SK-N-SH (cell line): ENCODE data around the gene COX4I2. TPM values are rescaled to one million over a fixed set of nuclear protein-coding genes. Genes with fewer than 3 reads are reported as not detected.
A peak's percentile ranks its signal among the peaks of the same experiment; 100 is the strongest.

ENCODE experiments used
- CTCF ChIA-PET: fragments of 300-600, 350-600 bp; formaldehyde crosslinking; extraction: SDS; loops from one replicate; lab custom pipeline; 2021; lab: Yijun Ruan, JAX
- POLR2A ChIA-PET: fragments of 350-600 bp; sonication (Branson Sonifier 250); formaldehyde crosslinking; extraction: SDS; loops from one replicate; lab custom pipeline; 2020; ENCODE audit warnings: antibody characterized with exemption, inconsistent platforms; lab: Yijun Ruan, JAX
- DNase-seq: peaks from one replicate; pipeline ENCODE4 v3.0.0; 2012
- H2AFZ ChIP-seq: fragments of 200-600 bp; sonication (generic); 2 replicates; pipeline ENCODE4 v1.8.1; 2016; ENCODE audit warnings: antibody characterized with exemption, mild to moderate bottlenecking, low read depth
- H3F3A ChIP-seq: fragments of 200-600 bp; sonication (generic); replicated peaks from 2 replicates; pipeline ENCODE3; 2016; ENCODE audit warnings: antibody characterized with exemption, mild to moderate bottlenecking; ENCODE audit not compliant: insufficient read depth
- H3K27ac ChIP-seq, 2 experiments: fragments of 200-500 bp in 1 of 2; fragments of 200-600 bp in 1 of 2; sonication (Bioruptor generic) in 1 of 2; sonication (generic), shearing (Covaris generic) in 1 of 2; 2 replicates each; pipeline versions ENCODE4 v1.5.1 to v1.6.1; 2014 to 2016; ENCODE audit warnings: low read depth in 2 of 2, inconsistent platforms in 1 of 2, low read length in 1 of 2, mild to moderate bottlenecking in 1 of 2, mixed read lengths in 1 of 2
- H3K27me3 ChIP-seq: fragments of 200-600 bp; sonication (generic), shearing (Covaris generic); 2 replicates; pipeline ENCODE4 v1.6.1; 2016; ENCODE audit warnings: mixed run types; ENCODE audit not compliant: insufficient read depth
- H3K36me3 ChIP-seq, 2 experiments: fragments of 200-500 bp in 1 of 2; fragments of 200-600 bp in 1 of 2; sonication (Bioruptor generic) in 1 of 2; sonication (generic) in 1 of 2; replicated peaks in 1 of 2; 2 replicates each; pipeline versions ENCODE3 to v1.5.1; 2014 to 2016; ENCODE audit warnings: low read length in 1 of 2, mild to moderate bottlenecking in 1 of 2; ENCODE audit not compliant: insufficient read depth in 2 of 2, control insufficient read depth in 1 of 2
- H3K4me1 ChIP-seq, 2 experiments: fragments of 200-500 bp in 1 of 2; fragments of 200-600 bp in 1 of 2; sonication (Bioruptor generic) in 1 of 2; sonication (generic), shearing (Covaris generic) in 1 of 2; 2 replicates each; pipeline versions ENCODE4 v1.5.1 to v1.6.1; 2014 to 2016; ENCODE audit warnings: low read depth in 1 of 2, low read length in 1 of 2, mixed run types in 1 of 2; ENCODE audit not compliant: insufficient read depth in 2 of 2, control insufficient read depth in 1 of 2
- H3K4me2 ChIP-seq: fragments of 200-600 bp; sonication (generic), shearing (Covaris generic); 2 replicates; pipeline ENCODE4 v1.6.1; 2017; ENCODE audit warnings: mixed run types
- H3K4me3 ChIP-seq, 2 experiments: fragments of 200-500 bp in 1 of 2; fragments of 200-600 bp in 1 of 2; sonication (Bioruptor generic) in 1 of 2; sonication (generic), shearing (Covaris generic) in 1 of 2; 2 replicates each; pipeline versions ENCODE4 v1.5.1 to v1.8.1; 2014 to 2016; ENCODE audit warnings: low read depth in 2 of 2, inconsistent platforms in 1 of 2, low read length in 1 of 2, mild to moderate bottlenecking in 1 of 2, mixed read lengths in 1 of 2, moderate library complexity in 1 of 2
- H3K79me2 ChIP-seq: fragments of 200-600 bp; sonication (generic); 2 replicates; pipeline ENCODE4 v1.8.1; 2017; ENCODE audit warnings: mild to moderate bottlenecking; ENCODE audit not compliant: insufficient read depth
- H3K9ac ChIP-seq: fragments of 200-600 bp; sonication (generic); 2 replicates; pipeline ENCODE4 v1.6.1; 2017; ENCODE audit warnings: mixed run types
- H3K9me2 ChIP-seq: fragments of 200-600 bp; sonication (generic); 2 replicates; pipeline ENCODE4 v1.6.1; 2017; ENCODE audit warnings: mixed run types
- H3K9me3 ChIP-seq: fragments of 200-600 bp; sonication (generic); 2 replicates; pipeline ENCODE4 v1.6.1; 2017; ENCODE audit warnings: mixed run types, mild to moderate bottlenecking, moderate library complexity
- H4K20me1 ChIP-seq: fragments of 200-600 bp; sonication (generic); 2 replicates; pipeline ENCODE4 v1.6.1; 2017; ENCODE audit warnings: mild to moderate bottlenecking, mixed run types; ENCODE audit not compliant: insufficient read depth
- GABPA ChIP-seq: IDR thresholded peaks from 2 replicates; pipeline ENCODE4 v1.4.0; 2012; ENCODE audit warnings: low read depth, mild to moderate bottlenecking
- GATA2 ChIP-seq: sonication (generic); formaldehyde crosslinking; IDR thresholded peaks from 2 replicates; pipeline ENCODE4 v1.5.0; 2020; ENCODE audit warnings: mild to moderate bottlenecking, missing genetic modification reagents
- JUND ChIP-seq: IDR thresholded peaks from 2 replicates; pipeline ENCODE4 v1.4.0; 2012
- NFIC ChIP-seq: IDR thresholded peaks from 2 replicates; pipeline ENCODE4 v1.4.0; 2012; ENCODE audit warnings: borderline replicate concordance
- RCOR1 ChIP-seq: fragments of 150-350 bp; IDR thresholded peaks from 2 replicates; pipeline ENCODE4 v1.6.1; 2017; ENCODE audit warnings: antibody characterized with exemption, low read length
- WGBS: methylation state at CpG from one replicate; pipeline ENCODE4 v1.1.6; 2017; ENCODE audit warnings: low lambda C conversion rate; 5-methylcytosine and 5-hydroxymethylcytosine counted together
- polyA plus RNA-seq, 3 experiments: library from polyadenylated mRNA; depleted of rRNA; stranded (reverse); fragments of >200 nt; gene quantifications; 2 replicates each; pipeline ENCODE4 v1.2.3, GENCODE V29; 2012
- TF ChIP-seq, protein P1 (sequence below): IDR thresholded peaks from 2 replicates; pipeline ENCODE4 v1.4.0; 2012; ENCODE audit warnings: low read depth
- TF ChIP-seq, protein P2 (sequence below): IDR thresholded peaks from 2 replicates; pipeline ENCODE4 v1.4.0; 2012; ENCODE audit warnings: low read depth, borderline replicate concordance
- TF ChIP-seq, protein P3 (sequence below): IDR thresholded peaks from 2 replicates; pipeline ENCODE4 v1.6.1; 2012; ENCODE audit warnings: mild to moderate bottlenecking, low read depth, low read length, moderate library complexity

Gene COX4I2
- polyA plus RNA-seq, 1 of the 3 experiments (the other 2 are of a cell fraction), result 0.21 TPM

DNA sequence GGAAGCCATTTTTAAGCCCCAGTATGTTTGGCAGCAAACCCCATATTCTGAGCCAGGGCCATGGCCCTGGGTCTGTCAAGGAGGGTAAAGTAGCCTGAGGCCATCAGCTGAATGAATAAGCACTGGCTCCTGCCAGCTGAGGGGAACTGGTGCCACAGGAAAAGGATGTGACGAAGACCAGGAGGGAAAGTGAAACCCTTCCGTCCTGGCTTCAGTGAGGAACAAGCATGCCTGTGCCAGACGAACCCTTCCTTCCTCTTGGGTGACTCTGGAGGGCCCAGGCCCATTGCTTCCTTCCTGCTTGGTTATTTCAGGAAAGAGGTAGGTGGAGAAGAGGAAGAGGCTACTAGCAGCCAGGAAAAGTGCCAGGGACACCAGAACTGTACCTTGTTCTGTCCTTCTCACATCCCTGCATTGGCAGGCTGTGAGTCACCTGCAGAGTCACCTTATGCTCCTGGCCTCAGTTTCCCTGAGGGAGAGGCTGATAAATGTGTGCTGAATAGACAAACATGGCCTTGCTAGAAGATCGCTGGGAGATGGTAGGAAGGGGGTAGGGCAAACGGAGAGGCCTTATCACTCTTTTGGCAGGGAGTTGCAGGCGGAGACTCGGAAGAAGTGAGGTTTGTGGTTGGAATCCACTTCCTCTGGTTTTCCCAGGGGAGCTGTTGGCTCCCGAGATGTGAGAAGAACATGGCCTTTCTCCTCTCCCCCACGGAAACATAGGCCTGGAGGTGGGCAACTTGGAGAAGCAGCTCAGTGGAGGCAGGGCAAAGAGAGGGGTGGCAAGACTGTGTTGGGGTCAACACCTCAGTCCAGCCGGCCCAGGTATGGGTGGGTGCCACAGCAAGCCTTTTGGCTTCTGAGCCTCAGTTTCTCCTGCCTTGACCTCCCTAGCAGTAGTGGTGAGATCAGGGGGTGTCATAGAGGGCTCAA lies 37.4 kb downstream of the COX4I2 start:
- Histone ChIP-seq H3K9me3 (no peaks in the 10 kb centered on the region), H3K9ac (0 out of 2 replicates have a peak overlapping the region, but pooled peaks have one; percentile 9), H4K20me1 (no peaks in the 10 kb centered on the region; the same call in 1 of the 2 replicates), H3K4me2 (peak overlapping the region; percentile 48; the same call in 1 of the 2 replicates), H3K4me3 (no peak overlapping the region), H3K9me2 (no peaks in the 10 kb centered on the region), H3K79me2 (peaks cover 98% of the 10 kb centered on the region), H2AFZ (no peak overlapping the region), H3K27ac (peak overlapping the region; percentile 25 to 78; a peak in 3 of 4 replicates), H3K4me1 (peaks cover 52 to 56% of the 10 kb centered on the region in 2 experiments; a peak in 3 of 4 replicates), H3K36me3 (peaks cover 7 to 39% of the 10 kb centered on the region in 2 experiments), H3F3A (peaks cover 11% of the 10 kb centered on the region), H3K27me3 (no peaks in the 10 kb centered on the region)
- POLR2A ChIA-PET, result no interaction called here
- 66% methylated on average over 9 of the region's 10 CpGs for WGBS
- CTCF ChIA-PET, result interaction anchor here (1.3 to 4.5 kb wide), 4 partner anchors 10 to 62 kb away, joined by 3 to 19 read pairs (median 12); no protein-coding TSS in a partner anchor
- TF ChIP-seq NFIC (no peak), JUND (no peak), RCOR1 (no peak), GATA2 (no peak), GABPA (peak; percentile 69)
- TF ChIP-seq, protein P1, sequence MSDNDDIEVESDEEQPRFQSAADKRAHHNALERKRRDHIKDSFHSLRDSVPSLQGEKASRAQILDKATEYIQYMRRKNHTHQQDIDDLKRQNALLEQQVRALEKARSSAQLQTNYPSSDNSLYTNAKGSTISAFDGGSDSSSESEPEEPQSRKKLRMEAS, result peak; percentile 50; the same call in 1 of the 2 replicates
- TF ChIP-seq, protein P2, sequence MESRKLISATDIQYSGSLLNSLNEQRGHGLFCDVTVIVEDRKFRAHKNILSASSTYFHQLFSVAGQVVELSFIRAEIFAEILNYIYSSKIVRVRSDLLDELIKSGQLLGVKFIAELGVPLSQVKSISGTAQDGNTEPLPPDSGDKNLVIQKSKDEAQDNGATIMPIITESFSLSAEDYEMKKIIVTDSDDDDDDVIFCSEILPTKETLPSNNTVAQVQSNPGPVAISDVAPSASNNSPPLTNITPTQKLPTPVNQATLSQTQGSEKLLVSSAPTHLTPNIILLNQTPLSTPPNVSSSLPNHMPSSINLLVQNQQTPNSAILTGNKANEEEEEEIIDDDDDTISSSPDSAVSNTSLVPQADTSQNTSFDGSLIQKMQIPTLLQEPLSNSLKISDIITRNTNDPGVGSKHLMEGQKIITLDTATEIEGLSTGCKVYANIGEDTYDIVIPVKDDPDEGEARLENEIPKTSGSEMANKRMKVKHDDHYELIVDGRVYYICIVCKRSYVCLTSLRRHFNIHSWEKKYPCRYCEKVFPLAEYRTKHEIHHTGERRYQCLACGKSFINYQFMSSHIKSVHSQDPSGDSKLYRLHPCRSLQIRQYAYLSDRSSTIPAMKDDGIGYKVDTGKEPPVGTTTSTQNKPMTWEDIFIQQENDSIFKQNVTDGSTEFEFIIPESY, result no peak
- TF ChIP-seq, protein P3, sequence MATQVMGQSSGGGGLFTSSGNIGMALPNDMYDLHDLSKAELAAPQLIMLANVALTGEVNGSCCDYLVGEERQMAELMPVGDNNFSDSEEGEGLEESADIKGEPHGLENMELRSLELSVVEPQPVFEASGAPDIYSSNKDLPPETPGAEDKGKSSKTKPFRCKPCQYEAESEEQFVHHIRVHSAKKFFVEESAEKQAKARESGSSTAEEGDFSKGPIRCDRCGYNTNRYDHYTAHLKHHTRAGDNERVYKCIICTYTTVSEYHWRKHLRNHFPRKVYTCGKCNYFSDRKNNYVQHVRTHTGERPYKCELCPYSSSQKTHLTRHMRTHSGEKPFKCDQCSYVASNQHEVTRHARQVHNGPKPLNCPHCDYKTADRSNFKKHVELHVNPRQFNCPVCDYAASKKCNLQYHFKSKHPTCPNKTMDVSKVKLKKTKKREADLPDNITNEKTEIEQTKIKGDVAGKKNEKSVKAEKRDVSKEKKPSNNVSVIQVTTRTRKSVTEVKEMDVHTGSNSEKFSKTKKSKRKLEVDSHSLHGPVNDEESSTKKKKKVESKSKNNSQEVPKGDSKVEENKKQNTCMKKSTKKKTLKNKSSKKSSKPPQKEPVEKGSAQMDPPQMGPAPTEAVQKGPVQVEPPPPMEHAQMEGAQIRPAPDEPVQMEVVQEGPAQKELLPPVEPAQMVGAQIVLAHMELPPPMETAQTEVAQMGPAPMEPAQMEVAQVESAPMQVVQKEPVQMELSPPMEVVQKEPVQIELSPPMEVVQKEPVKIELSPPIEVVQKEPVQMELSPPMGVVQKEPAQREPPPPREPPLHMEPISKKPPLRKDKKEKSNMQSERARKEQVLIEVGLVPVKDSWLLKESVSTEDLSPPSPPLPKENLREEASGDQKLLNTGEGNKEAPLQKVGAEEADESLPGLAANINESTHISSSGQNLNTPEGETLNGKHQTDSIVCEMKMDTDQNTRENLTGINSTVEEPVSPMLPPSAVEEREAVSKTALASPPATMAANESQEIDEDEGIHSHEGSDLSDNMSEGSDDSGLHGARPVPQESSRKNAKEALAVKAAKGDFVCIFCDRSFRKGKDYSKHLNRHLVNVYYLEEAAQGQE, result no peak
- DNase-seq, result peak; percentile 46
